HepG2 (cell line): ENCODE data around the gene SPATA25. TPM values are rescaled to one million over a fixed set of nuclear protein-coding genes. Genes with fewer than 3 reads are reported as not detected.

Source experiments
- ATAD3A ChIP-seq: sonication (generic); formaldehyde crosslinking; IDR thresholded peaks from 2 replicates; pipeline ENCODE4 v1.4.0; 2020; ENCODE audit warnings: missing genetic modification reagents
- FOXM1 ChIP-seq: sonication (generic); formaldehyde crosslinking; IDR thresholded peaks from 2 replicates; pipeline ENCODE4 v1.5.0; 2020; ENCODE audit warnings: missing genetic modification reagents
- HMG20A ChIP-seq: IDR thresholded peaks from 2 replicates; pipeline ENCODE4 v1.6.1; 2016; ENCODE audit warnings: borderline replicate concordance
- HOXA9 ChIP-seq: sonication (generic); formaldehyde crosslinking; IDR thresholded peaks from 2 replicates; pipeline ENCODE4 v1.8.1; 2022; ENCODE audit warnings: missing genetic modification reagents, mild to moderate bottlenecking, moderate library complexity, borderline replicate concordance
- HOXD1 ChIP-seq: sonication (generic); formaldehyde crosslinking; IDR thresholded peaks from 2 replicates; pipeline ENCODE4 v1.5.0; 2020; ENCODE audit warnings: missing genetic modification reagents
- MAF1 ChIP-seq: sonication (generic); formaldehyde crosslinking; IDR thresholded peaks from 2 replicates; pipeline ENCODE4 v1.5.0; 2020; ENCODE audit warnings: missing genetic modification reagents, borderline replicate concordance
- MBNL3 ChIP-seq: fragments of 250-450 bp; sonication (Bioruptor Pico); conservative IDR thresholded peaks from 2 replicates; pipeline ENCODE4 v1.8.0; 2022; ENCODE audit warnings: mild to moderate bottlenecking, inconsistent platforms
- MED8 ChIP-seq: sonication (generic); formaldehyde crosslinking; IDR thresholded peaks from 2 replicates; pipeline ENCODE4 v1.8.1; 2023; ENCODE audit warnings: mild to moderate bottlenecking, missing genetic modification reagents; ENCODE audit not compliant: insufficient replicate concordance
- MYC ChIP-seq: sonication (generic); formaldehyde crosslinking; IDR thresholded peaks from 2 replicates; pipeline ENCODE4 v1.9.0; 2021; ENCODE audit warnings: missing genetic modification reagents, borderline replicate concordance
- NCOA1 ChIP-seq: sonication (generic); formaldehyde crosslinking; IDR thresholded peaks from 2 replicates; pipeline ENCODE4 v1.9.0; 2021; ENCODE audit warnings: missing genetic modification reagents
- ZC3H13 ChIP-seq: sonication (generic); formaldehyde crosslinking; IDR thresholded peaks from 2 replicates; pipeline ENCODE4 v1.8.1; 2023; ENCODE audit warnings: mild to moderate bottlenecking, missing genetic modification reagents, moderate library complexity
- ZFP82 ChIP-seq: sonication (generic); formaldehyde crosslinking; IDR thresholded peaks from 2 replicates; pipeline ENCODE4 v1.5.1; 2020; ENCODE audit warnings: mild to moderate bottlenecking, missing genetic modification reagents, borderline replicate concordance
- ZNF136 ChIP-seq: sonication (generic); formaldehyde crosslinking; IDR thresholded peaks from 2 replicates; pipeline ENCODE4 v1.8.1; 2022; ENCODE audit warnings: low read depth, mild to moderate bottlenecking, moderate library complexity, missing genetic modification reagents
- ZNF264 ChIP-seq: sonication (generic); formaldehyde crosslinking; IDR thresholded peaks from 2 replicates; pipeline ENCODE4 v1.4.0; 2020; ENCODE audit warnings: missing genetic modification reagents
- ZNF282 ChIP-seq: fragments of 450-650 bp; IDR thresholded peaks from 2 replicates; pipeline ENCODE4 v1.6.1; 2018; ENCODE audit not compliant: partially characterized antibody
- ZNF512B ChIP-seq: sonication (generic); formaldehyde crosslinking; IDR thresholded peaks from 2 replicates; pipeline ENCODE4 v1.5.1; 2020; ENCODE audit warnings: missing genetic modification reagents, mild to moderate bottlenecking, borderline replicate concordance
- ZNF546 ChIP-seq: sonication (generic); formaldehyde crosslinking; conservative IDR thresholded peaks from 2 replicates; pipeline ENCODE4 v1.8.1; 2023; ENCODE audit warnings: mild to moderate bottlenecking, missing genetic modification reagents
- ZNF619 ChIP-seq: sonication (generic); formaldehyde crosslinking; IDR thresholded peaks from 2 replicates; pipeline ENCODE4 v1.4.0; 2020; ENCODE audit warnings: mild to moderate bottlenecking, missing genetic modification reagents
- ZNF792 ChIP-seq: IDR thresholded peaks from 2 replicates; pipeline ENCODE4 v1.6.1; 2016
- polyA plus RNA-seq, 8 experiments: library from polyadenylated mRNA; depleted of rRNA in 3 of 8; stranded (reverse) in 7 of 8; unstranded in 1 of 8; fragments of >200 nt; fragmentation: Illumina TruSeq in 4 of 8; extraction: Trizol in 4 of 8; gene quantifications; 2 replicates each; pipeline versions ENCODE4 v1.2.1 to v1.2.3, GENCODE V29; 2011 to 2016; ENCODE audit warnings: low read depth in 4 of 8, missing spikeins in 1 of 8, mixed read lengths in 1 of 8; ENCODE audit not compliant: insufficient read depth in 1 of 8
- total RNA-seq, 5 experiments: library from RNA; depleted of rRNA; stranded (reverse); fragments of >200 nt; fragmentation: Illumina TruSeq; extraction: Trizol; gene quantifications; 2 replicates each; pipeline ENCODE4 v1.2.3, GENCODE V29; 2016; ENCODE audit warnings: low read depth in 1 of 5
- TF ChIP-seq, protein P1 (sequence below): sonication (generic); formaldehyde crosslinking; IDR thresholded peaks from 2 replicates; pipeline ENCODE4 v1.5.0; 2020; ENCODE audit warnings: missing genetic modification reagents, mild to moderate bottlenecking, borderline replicate concordance
- TF ChIP-seq, protein P2 (sequence below): IDR thresholded peaks from 2 replicates; pipeline ENCODE4 v1.6.1; 2016; ENCODE audit warnings: low read depth, control low read depth
- TF ChIP-seq, protein P3 (sequence below): sonication (generic); formaldehyde crosslinking; IDR thresholded peaks from 2 replicates; pipeline ENCODE4 v1.4.0; 2020; ENCODE audit warnings: missing genetic modification reagents, mild to moderate bottlenecking, borderline replicate concordance

SPATA25 gene
- total and polyA plus RNA-seq, 2 of the 13 experiments (the other 11 are each of a cell fraction or from before 2014, with no cell fraction given): 4.8 to 7.6 TPM

DNA sequence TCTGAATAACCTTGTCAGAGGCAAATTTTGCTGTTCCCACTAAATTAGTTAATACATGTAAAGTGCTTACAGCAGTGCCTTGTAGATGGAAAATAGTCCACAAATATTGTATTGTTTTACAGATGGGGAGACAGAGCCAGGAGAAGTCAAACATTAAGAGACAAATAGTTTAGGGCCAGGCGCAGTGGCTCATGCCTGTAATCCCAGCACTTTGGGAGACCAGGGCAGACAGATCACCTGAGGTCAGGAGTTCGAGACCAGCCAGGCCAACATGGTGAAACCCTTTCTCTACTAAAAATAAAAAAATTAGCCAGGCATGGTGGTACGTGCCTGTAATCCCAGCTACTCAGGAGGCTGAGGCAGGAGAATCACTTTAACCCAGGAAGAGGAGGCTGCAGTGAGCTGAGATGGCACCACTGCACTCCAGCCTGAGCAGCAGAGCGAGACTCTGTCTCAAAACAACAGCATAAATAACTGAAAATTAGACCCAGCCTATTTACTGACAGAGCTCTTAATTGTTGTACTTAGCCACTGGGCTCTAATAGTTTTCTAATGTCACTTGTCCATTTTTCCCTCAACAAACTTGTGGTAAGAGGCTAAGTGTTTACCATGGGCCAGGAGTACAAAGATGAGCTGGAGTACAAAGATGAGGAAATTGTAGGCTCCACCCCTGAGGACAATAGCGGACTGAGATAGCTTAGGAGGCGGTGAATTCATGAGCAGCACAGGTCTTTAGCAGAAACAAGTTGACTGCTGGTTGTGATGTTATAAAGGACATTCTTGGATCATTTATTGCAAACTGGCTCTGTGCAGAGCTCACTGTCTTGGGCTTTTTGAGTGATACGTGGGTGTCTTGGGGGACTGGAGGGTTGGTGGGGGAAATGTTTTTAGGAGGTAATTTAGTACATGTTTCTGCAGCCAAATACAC, 23.6 kb downstream of the SPATA25 start (continued):
- TF ChIP-seq HOXD1 (CRISPR knock-in tag) (no peak), ZC3H13 (CRISPR knock-in tag) (no peak; the same call in 1 of the 2 replicates), HOXA9 (CRISPR knock-in tag) (no peak), ATAD3A (CRISPR knock-in tag) (no peak), MYC (CRISPR knock-in tag) (no peak), ZNF619 (CRISPR knock-in tag) (no peak), FOXM1 (CRISPR knock-in tag) (no peak), ZNF512B (CRISPR knock-in tag) (no peak), MAF1 (no peak), MBNL3 (no peak), ZNF792 (CRISPR knock-in tag) (peak; percentile 47; the same call in 1 of the 2 replicates), ZNF546 (CRISPR knock-in tag) (no peak), ZNF264 (CRISPR knock-in tag) (no peak), ZNF136 (CRISPR knock-in tag) (no peak), MED8 (CRISPR knock-in tag) (no peak), HMG20A (CRISPR knock-in tag) (peak; percentile 53; the same call in 1 of the 2 replicates), ZNF282 (no peak), NCOA1 (CRISPR knock-in tag) (no peak), ZFP82 (CRISPR knock-in tag) (0 out of 2 replicates have a peak, but pooled peaks have one; percentile 33)
- TF ChIP-seq, protein P1, sequence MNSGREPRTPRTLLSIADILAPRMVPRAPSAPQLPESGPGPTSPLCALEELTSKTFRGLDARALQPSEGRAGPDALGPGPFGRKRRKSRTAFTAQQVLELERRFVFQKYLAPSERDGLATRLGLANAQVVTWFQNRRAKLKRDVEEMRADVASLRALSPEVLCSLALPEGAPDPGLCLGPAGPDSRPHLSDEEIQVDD (CRISPR knock-in tag): no peak
- TF ChIP-seq, protein P2, sequence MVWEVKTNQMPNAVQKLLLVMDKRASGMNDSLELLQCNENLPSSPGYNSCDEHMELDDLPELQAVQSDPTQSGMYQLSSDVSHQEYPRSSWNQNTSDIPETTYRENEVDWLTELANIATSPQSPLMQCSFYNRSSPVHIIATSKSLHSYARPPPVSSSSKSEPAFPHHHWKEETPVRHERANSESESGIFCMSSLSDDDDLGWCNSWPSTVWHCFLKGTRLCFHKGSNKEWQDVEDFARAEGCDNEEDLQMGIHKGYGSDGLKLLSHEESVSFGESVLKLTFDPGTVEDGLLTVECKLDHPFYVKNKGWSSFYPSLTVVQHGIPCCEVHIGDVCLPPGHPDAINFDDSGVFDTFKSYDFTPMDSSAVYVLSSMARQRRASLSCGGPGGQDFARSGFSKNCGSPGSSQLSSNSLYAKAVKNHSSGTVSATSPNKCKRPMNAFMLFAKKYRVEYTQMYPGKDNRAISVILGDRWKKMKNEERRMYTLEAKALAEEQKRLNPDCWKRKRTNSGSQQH (CRISPR knock-in tag): no peak
- TF ChIP-seq, protein P3, sequence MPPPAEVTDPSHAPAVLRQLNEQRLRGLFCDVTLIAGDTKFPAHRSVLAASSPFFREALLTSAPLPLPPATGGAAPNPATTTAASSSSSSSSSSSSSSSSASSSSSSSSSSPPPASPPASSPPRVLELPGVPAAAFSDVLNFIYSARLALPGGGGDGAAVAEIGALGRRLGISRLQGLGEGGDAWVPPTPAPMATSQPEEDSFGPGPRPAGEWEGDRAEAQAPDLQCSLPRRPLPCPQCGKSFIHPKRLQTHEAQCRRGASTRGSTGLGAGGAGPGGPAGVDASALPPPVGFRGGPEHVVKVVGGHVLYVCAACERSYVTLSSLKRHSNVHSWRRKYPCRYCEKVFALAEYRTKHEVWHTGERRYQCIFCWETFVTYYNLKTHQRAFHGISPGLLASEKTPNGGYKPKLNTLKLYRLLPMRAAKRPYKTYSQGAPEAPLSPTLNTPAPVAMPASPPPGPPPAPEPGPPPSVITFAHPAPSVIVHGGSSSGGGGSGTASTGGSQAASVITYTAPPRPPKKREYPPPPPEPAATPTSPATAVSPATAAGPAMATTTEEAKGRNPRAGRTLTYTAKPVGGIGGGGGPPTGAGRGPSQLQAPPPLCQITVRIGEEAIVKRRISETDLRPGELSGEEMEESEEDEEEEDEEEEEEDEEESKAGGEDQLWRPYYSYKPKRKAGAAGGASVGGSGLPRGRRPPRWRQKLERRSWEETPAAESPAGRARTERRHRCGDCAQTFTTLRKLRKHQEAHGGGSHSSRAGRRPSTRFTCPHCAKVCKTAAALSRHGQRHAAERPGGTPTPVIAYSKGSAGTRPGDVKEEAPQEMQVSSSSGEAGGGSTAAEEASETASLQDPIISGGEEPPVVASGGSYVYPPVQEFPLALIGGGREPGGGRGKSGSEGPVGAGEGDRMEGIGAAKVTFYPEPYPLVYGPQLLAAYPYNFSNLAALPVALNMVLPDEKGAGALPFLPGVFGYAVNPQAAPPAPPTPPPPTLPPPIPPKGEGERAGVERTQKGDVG (CRISPR knock-in tag): no peak
